Hepatocyte (in vitro differentiated cells): ENCODE data around the gene CARD11.

Experiments
- CTCF ChIP-seq: fragments of 200-600 bp; sonication (generic); IDR thresholded peaks from 2 replicates; pipeline ENCODE4 v1.5.1; 2016; ENCODE audit warnings: antibody characterized with exemption, mild to moderate bottlenecking; ENCODE audit not compliant: poor library complexity
- EZH2 ChIP-seq: fragments of 200-600 bp; sonication (generic); IDR thresholded peaks from 2 replicates; pipeline ENCODE4 v1.6.1; 2016; ENCODE audit warnings: antibody characterized with exemption, mild to moderate bottlenecking, borderline replicate concordance
- EZH2phosphoT487 ChIP-seq: fragments of 200-600 bp; sonication (generic); IDR thresholded peaks from one replicate; pipeline ENCODE4 v1.6.1; 2018; ENCODE audit warnings: antibody characterized with exemption, mild to moderate bottlenecking, low read depth, moderate library complexity; ENCODE audit not compliant: unreplicated experiment, severe bottlenecking

GRCh38 chr7:2965745-2966270, 77.9 kb downstream of the CARD11 start:
- no peak for TF ChIP-seq CTCF
- no peak for TF ChIP-seq EZH2
- TF ChIP-seq EZH2phosphoT487 = no peak
